ENCODE results near the gene ZBTB4.
A peak's percentile ranks its signal among the peaks of the same experiment; 100 is the strongest.

Gene ZBTB4

DNA sequence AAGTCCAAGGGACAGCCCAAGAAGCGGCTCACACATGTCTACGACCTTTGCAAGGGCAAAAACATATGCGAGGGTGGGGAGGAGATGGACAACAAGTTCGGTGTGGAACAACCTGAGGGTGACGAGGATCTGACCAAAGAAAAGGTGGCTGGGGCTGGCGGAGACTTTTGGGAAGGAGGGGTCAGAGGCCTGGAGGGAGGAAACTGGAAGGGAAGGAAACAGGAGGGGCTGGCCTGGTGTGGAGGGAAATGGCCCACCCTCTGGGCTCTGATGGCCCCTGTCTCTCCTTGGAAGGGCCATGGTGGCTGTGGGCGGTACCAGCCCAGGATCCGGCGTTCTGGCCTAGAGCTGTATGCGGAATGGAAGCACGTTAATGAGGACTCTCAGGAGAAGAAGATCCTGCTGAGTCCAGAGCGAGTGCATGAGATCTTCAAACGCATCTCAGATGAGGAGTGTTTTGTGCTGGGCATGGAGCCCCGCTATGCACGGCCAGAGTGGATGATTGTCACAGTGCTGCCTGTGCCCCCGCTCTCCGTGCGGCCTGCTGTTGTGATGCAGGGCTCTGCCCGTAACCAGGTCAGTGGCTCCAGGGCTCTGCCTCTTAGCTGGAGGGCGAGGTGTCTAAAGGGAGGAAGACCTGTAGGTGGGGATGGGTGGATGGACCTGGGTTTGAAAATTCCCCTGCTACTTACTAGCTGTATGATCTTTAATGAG, 17.2 kb upstream of the ZBTB4 start:
- Histone ChIP-seq H3K36me3 (ENCODE audit: control insufficient read depth, insufficient read depth, low read length) (peaks cover 64% of the 10 kb centered on the region), H3K27ac (ENCODE audit: insufficient read depth, low read length, poor library complexity, severe bottlenecking) (no peak overlapping the region), H3K9me3 (ENCODE audit: control insufficient read depth, low read length) (no peaks in the 10 kb centered on the region)

DNA sequence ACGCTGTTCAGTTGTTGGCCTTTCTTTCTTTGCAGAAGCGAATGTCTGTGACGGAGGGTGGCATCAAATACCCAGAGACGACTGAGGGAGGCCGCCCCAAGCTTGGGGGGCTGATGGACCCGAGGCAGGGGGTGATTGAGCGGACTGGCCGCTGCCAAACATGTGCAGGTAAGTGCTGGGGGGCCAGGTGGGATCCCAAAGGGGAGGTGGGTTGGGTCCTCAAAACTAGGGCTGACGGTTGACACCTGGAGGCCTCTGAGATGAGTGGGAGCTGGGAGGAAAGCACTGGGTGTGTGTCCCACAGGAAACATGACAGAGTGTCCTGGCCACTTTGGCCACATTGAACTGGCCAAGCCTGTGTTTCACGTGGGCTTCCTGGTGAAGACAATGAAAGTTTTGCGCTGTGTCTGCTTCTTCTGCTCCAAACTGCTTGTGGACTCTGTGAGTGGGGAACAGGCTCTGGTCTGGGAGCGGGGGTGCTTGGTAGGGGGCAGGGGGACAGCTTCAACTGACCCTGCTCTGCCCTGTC, 16.5 kb upstream of the ZBTB4 start:
- H3K36me3 ChIP-seq (ENCODE audit: control insufficient read depth, insufficient read depth, low read length): peaks cover 58% of the 10 kb centered on the region
- H3K4me1 ChIP-seq (ENCODE audit: control insufficient read depth, insufficient read depth, low read length, poor library complexity, severe bottlenecking): no peaks in the 10 kb centered on the region
- H3K4me3 ChIP-seq (ENCODE audit: insufficient read depth, low read depth, low read length, poor library complexity, severe bottlenecking): no peak overlapping the region
- no peaks in the 10 kb centered on the region for H3K9me3 ChIP-seq (ENCODE audit: control insufficient read depth, low read length)
- no peaks in the 10 kb centered on the region for H3K27me3 ChIP-seq (replicated peaks; ENCODE audit: control insufficient read depth, insufficient read depth, low read length, poor library complexity, severe bottlenecking)
- no peak for DNase-seq
- H3K27ac ChIP-seq (ENCODE audit: insufficient read depth, low read length, poor library complexity, severe bottlenecking): no peak overlapping the region

More for the DNA sequence above, 17.2 kb upstream of the ZBTB4 start:
- no peak for DNase-seq
- Histone ChIP-seq H3K27me3 (replicated peaks; ENCODE audit: control insufficient read depth, insufficient read depth, low read length, poor library complexity, severe bottlenecking) (no peaks in the 10 kb centered on the region), H3K4me3 (ENCODE audit: insufficient read depth, low read depth, low read length, poor library complexity, severe bottlenecking) (no peak overlapping the region), H3K4me1 (ENCODE audit: control insufficient read depth, insufficient read depth, low read length, poor library complexity, severe bottlenecking) (no peaks in the 10 kb centered on the region)

DNA sequence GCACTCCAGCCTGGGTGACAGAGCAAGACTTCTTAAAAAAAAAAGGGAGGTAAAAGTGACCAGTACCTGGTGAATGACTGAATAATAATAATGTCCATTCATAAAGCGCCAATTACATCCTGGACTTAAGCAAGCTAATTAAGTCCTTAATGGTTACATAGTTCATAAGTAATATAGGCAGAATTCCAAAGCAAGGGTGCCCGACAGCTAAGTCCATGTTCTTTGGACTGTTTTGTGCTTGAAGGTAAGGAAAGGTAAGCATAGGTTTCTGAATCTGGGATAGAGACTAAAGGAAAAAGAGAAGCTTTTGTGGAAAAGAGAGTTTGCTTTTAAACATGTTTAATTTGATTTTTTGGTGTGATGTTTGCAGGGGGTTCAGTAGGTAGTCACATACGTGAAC, 14.5 kb upstream of the ZBTB4 start:
- Histone ChIP-seq H3K27ac (ENCODE audit: insufficient read depth, low read length, poor library complexity, severe bottlenecking) (no peak overlapping the region), H3K9me3 (ENCODE audit: control insufficient read depth, low read length) (no peaks in the 10 kb centered on the region), H3K4me1 (ENCODE audit: control insufficient read depth, insufficient read depth, low read length, poor library complexity, severe bottlenecking) (peaks cover under 1% of the 10 kb centered on the region), H3K27me3 (replicated peaks; ENCODE audit: control insufficient read depth, insufficient read depth, low read length, poor library complexity, severe bottlenecking) (no peaks in the 10 kb centered on the region), H3K4me3 (ENCODE audit: insufficient read depth, low read depth, low read length, poor library complexity, severe bottlenecking) (no peak overlapping the region), H3K36me3 (ENCODE audit: control insufficient read depth, insufficient read depth, low read length) (peaks cover 58% of the 10 kb centered on the region)
- no peak for DNase-seq

DNA sequence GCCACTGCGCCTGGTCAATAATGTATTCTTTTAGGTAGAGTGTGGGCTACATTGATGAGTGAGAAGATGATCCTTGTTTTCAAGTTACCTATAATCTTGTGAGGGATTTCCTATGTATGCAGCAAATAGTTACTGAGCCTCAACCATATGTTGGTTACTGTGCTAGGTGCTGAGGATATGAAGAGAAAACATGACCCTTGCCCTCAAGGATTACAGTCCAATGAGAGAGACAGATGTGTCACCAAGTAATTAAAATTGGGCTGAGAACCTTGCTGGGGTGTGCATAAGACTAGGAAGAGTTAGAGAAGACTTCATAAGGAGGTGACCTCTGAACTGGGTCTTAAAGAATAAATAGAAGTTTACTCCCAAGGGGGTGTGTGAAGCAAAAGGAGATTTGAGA, 12.2 kb upstream of the ZBTB4 start:
- Histone ChIP-seq H3K9me3 (ENCODE audit: control insufficient read depth, low read length) (no peaks in the 10 kb centered on the region), H3K27ac (ENCODE audit: insufficient read depth, low read length, poor library complexity, severe bottlenecking) (no peak overlapping the region), H3K4me1 (ENCODE audit: control insufficient read depth, insufficient read depth, low read length, poor library complexity, severe bottlenecking) (peaks cover 10% of the 10 kb centered on the region), H3K27me3 (replicated peaks; ENCODE audit: control insufficient read depth, insufficient read depth, low read length, poor library complexity, severe bottlenecking) (no peaks in the 10 kb centered on the region), H3K4me3 (ENCODE audit: insufficient read depth, low read depth, low read length, poor library complexity, severe bottlenecking) (no peak overlapping the region), H3K36me3 (ENCODE audit: control insufficient read depth, insufficient read depth, low read length) (peaks cover 34% of the 10 kb centered on the region)
- DNase-seq: no peak

DNA sequence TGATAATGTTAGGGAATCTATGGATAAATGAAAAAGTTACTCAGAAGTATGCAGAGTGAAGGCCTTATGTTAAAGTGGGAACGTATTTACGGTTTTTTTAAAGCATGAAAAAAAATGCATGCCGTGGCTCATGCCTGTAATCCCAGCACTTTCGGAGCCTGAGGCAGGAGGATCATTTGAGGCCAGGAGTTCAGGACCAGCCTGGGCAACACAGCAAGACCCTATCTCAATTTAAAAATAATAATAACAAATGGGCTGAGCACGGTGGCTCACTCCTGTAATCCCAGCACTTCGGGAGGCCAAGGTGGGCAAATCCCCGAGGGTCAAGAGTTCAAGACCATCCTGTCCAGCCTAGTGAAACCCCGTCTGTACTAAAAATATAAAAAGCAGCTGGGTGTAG, 10.7 kb upstream of the ZBTB4 start:
- Histone ChIP-seq H3K4me3 (ENCODE audit: insufficient read depth, low read depth, low read length, poor library complexity, severe bottlenecking) (no peak overlapping the region), H3K36me3 (ENCODE audit: control insufficient read depth, insufficient read depth, low read length) (peaks cover 27% of the 10 kb centered on the region), H3K27me3 (replicated peaks; ENCODE audit: control insufficient read depth, insufficient read depth, low read length, poor library complexity, severe bottlenecking) (no peaks in the 10 kb centered on the region), H3K27ac (ENCODE audit: insufficient read depth, low read length, poor library complexity, severe bottlenecking) (no peak overlapping the region), H3K9me3 (ENCODE audit: control insufficient read depth, low read length) (no peaks in the 10 kb centered on the region), H3K4me1 (ENCODE audit: control insufficient read depth, insufficient read depth, low read length, poor library complexity, severe bottlenecking) (peaks cover 20% of the 10 kb centered on the region)
- DNase-seq: no peak

DNA sequence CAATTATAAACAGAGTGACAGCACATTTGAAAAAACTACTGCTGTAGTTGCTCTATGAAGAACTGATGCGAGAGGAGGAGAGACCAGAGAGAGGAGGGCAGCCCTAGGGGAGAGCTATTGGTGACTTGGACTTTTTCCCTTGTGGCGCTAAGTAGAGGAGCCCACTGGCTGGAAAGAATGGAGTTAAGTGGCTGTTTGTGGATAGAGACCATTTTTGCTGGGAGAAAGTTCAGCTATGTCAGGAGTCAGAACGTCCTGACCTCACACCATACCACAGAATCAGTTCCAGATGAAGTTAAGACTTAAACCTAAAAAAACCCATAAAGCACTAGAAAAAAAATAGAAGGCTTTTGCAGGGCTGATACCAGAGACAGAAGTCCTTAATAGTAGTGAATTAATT, 6.8 kb upstream of the ZBTB4 start:
- H3K9me3 ChIP-seq (ENCODE audit: control insufficient read depth, low read length): no peaks in the 10 kb centered on the region
- peak overlapping the region; percentile 22 for H3K4me3 ChIP-seq (ENCODE audit: insufficient read depth, low read depth, low read length, poor library complexity, severe bottlenecking)
- peaks cover 34% of the 10 kb centered on the region for H3K4me1 ChIP-seq (ENCODE audit: control insufficient read depth, insufficient read depth, low read length, poor library complexity, severe bottlenecking)
- H3K36me3 ChIP-seq (ENCODE audit: control insufficient read depth, insufficient read depth, low read length): peaks cover 21% of the 10 kb centered on the region
- H3K27ac ChIP-seq (ENCODE audit: insufficient read depth, low read length, poor library complexity, severe bottlenecking): peak overlapping the region; percentile 33
- DNase-seq: no peak
- H3K27me3 ChIP-seq (replicated peaks; ENCODE audit: control insufficient read depth, insufficient read depth, low read length, poor library complexity, severe bottlenecking): no peaks in the 10 kb centered on the region

DNA sequence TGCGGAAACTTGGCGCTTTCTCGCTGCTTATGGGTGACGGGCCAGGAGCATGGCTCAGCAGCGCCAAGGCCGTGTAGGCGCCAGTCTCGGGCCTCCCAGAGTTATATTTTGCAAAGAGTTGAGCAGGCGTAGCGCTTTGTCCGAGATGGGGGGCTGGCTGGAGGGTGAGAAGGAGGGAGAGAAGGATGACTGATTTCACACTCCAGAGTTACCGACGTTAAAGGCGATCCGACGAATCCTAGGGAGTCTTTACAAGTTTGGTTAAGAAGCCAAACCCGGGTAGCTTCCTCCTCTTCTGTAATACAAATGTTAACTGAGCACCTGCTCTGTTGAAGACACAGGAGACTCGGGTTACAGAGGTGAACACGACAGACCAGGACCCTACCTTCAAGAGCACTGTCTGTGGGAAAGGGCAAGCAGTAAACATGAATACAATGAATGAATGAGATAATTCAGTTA, 5.5 kb upstream of the ZBTB4 start:
- Histone ChIP-seq H3K36me3 (ENCODE audit: control insufficient read depth, insufficient read depth, low read length) (peaks cover 14% of the 10 kb centered on the region), H3K27ac (ENCODE audit: insufficient read depth, low read length, poor library complexity, severe bottlenecking) (peak overlapping the region; percentile 99), H3K4me3 (ENCODE audit: insufficient read depth, low read depth, low read length, poor library complexity, severe bottlenecking) (peak overlapping the region; percentile 91), H3K9me3 (ENCODE audit: control insufficient read depth, low read length) (no peaks in the 10 kb centered on the region), H3K27me3 (replicated peaks; ENCODE audit: control insufficient read depth, insufficient read depth, low read length, poor library complexity, severe bottlenecking) (no peaks in the 10 kb centered on the region), H3K4me1 (ENCODE audit: control insufficient read depth, insufficient read depth, low read length, poor library complexity, severe bottlenecking) (peaks cover 40% of the 10 kb centered on the region)
- no peak for DNase-seq

DNA sequence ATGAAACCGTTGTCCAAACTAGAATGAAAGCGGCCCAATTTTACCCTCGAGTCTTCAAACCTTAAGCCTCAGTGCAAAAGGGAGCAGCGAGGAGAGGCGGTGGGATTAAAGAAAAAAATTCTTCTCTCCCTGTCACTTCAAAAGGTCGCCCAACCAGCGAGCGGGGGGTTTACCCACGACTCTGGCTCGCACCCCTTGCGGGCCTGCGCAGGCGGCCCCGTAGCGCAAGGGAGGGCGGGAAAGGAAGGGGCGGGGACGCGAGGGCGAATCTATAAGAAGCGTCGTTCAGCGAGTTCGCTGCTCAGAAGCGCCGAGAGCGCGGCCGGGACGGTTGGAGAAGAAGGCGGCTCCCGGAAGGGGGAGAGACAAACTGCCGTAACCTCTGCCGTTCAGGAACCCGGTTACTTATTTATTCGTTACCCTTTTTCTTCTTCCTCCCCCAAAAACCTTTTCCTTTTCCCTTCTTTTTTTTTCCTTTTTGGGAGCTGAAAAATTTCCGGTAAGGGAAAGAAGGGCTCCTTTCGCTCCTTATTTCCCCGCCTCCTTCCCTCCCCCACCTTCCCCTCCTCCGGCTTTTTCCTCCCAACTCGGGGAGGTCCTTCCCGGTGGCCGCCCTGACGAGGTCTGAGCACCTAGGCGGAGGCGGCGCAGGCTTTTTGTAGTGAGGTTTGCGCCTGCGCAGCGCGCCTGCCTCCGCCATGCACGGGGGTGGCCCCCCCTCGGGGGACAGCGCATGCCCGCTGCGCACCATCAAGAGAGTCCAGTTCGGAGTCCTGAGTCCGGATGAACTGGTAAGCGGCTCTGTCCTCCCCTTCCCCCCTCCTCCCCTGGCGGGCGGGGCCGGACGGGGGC, 4.9 kb upstream of the ZBTB4 start, which contains the start of gene POLR2A:
Gene POLR2A, plus strand, starts transcription at position 300 of the 852 bp plus-strand sequence.
- Histone ChIP-seq H3K36me3 (ENCODE audit: control insufficient read depth, insufficient read depth, low read length) (peaks cover 8% of the 10 kb centered on the region), H3K4me1 (ENCODE audit: control insufficient read depth, insufficient read depth, low read length, poor library complexity, severe bottlenecking) (peaks cover 44% of the 10 kb centered on the region), H3K4me3 (ENCODE audit: insufficient read depth, low read depth, low read length, poor library complexity, severe bottlenecking) (peak within 1 kb of the TSS; percentile 91), H3K9me3 (ENCODE audit: control insufficient read depth, low read length) (no peaks in the 10 kb centered on the region), H3K27me3 (replicated peaks; ENCODE audit: control insufficient read depth, insufficient read depth, low read length, poor library complexity, severe bottlenecking) (no peaks in the 10 kb centered on the region), H3K27ac (ENCODE audit: insufficient read depth, low read length, poor library complexity, severe bottlenecking) (peak within 1 kb of the TSS; percentile 99)
- peak; percentile 95 to 98 (median 96) for DNase-seq

DNA sequence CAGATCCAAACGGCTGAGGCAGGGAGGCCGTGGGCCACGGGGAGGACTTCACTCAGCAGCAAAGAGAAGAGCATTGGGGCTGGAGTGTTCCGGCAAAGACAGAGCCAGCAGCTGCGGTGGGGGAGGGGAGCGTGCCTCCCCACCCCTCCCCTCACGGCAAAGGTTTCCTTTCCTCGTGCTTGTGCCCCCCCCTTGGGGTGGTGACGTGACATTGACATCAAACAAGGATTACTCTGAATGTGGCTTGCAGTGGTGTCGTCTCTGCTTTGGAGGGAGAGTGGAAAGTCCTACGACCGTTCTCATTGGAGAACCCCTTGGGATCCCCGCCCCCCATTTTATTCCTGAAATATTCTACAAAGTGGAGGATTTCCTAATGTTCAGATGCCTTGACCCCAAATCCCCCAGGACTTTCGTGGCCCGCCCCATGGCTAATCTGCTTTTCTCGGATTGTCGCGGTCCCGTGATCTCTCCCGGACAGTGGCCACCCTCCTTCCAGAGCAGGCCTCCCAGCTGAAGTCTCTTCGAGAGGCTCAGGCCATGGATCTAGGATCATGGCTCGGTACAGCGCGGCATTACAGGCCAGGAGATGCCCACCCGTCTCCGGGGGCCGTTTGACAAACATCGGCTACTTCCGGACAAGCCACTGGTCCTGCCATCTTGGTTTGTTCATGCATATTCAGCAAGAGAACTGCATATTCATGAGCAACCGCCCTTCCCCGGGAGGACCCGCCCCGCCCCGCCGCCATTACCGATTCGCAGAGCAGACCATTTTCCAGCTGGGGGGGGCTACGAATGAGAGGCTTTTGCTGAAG, 4.0 kb upstream of the ZBTB4 start:
- Histone ChIP-seq H3K36me3 (ENCODE audit: control insufficient read depth, insufficient read depth, low read length) (peaks cover 5% of the 10 kb centered on the region), H3K4me3 (ENCODE audit: insufficient read depth, low read depth, low read length, poor library complexity, severe bottlenecking) (peak overlapping the region; percentile 91), H3K4me1 (ENCODE audit: control insufficient read depth, insufficient read depth, low read length, poor library complexity, severe bottlenecking) (peaks cover 41% of the 10 kb centered on the region), H3K27me3 (replicated peaks; ENCODE audit: control insufficient read depth, insufficient read depth, low read length, poor library complexity, severe bottlenecking) (no peaks in the 10 kb centered on the region), H3K27ac (ENCODE audit: insufficient read depth, low read length, poor library complexity, severe bottlenecking) (peak overlapping the region; percentile 99), H3K9me3 (ENCODE audit: control insufficient read depth, low read length) (no peaks in the 10 kb centered on the region)
- peak; percentile 89 to 93 (median 90) for DNase-seq
